PC-3 (cell line): ENCODE data around the gene SLC25A18. TPM values are rescaled to one million over a fixed set of nuclear protein-coding genes. Genes with fewer than 3 reads are reported as not detected.
A peak's percentile ranks its signal among the peaks of the same experiment; 100 is the strongest.

Experiments used
- ATAC-seq: fragments of 200-7000 bp; cut with Tn5 transposase; 2 replicates; pipeline ENCODE4 v1.9.1; 2020; ENCODE audit warnings: mild to moderate bottlenecking, moderate library complexity
- BruUV-seq: library from RNA; stranded (reverse); fragments of 400-500 nt; replicated peaks from 2 replicates; lab custom pipeline; 2021; lab: Mats Ljungman, UMichigan
- CTCF ChIA-PET: fragments of 300-600 bp; sonication (Branson Sonifier 250); formaldehyde crosslinking; loops from one replicate; lab custom pipeline; 2022; ENCODE audit warnings: antibody characterized with exemption; lab: Charles Lee
- POLR2A ChIA-PET: fragments of 300-600 bp; sonication (Branson Sonifier 250); formaldehyde crosslinking; loops from one replicate; lab custom pipeline; 2022; ENCODE audit warnings: antibody characterized with exemption; ENCODE audit not compliant: unreplicated experiment; lab: Charles Lee
- DNase-seq: peaks from one replicate; pipeline ENCODE4 v3.0.0-alpha.2; 2015
- H2AFZ ChIP-seq: fragments of 300-600 bp; sonication (generic); 2 replicates; pipeline ENCODE4 v1.6.0; 2016; ENCODE audit warnings: antibody characterized with exemption, low read length
- H3F3A ChIP-seq: fragments of 300-600 bp; sonication (generic); one replicate; pipeline ENCODE4 v1.6.0; 2017; ENCODE audit warnings: antibody characterized with exemption, low read length, control low read depth, mild to moderate bottlenecking; ENCODE audit not compliant: unreplicated experiment
- H3K27ac ChIP-seq: fragments of 300-600 bp; sonication (generic); 2 replicates; pipeline ENCODE4 v1.5.1; 2016; ENCODE audit warnings: mild to moderate bottlenecking, low read length
- H3K27me3 ChIP-seq: fragments of 300-600 bp; sonication (generic); 2 replicates; pipeline ENCODE4 v1.6.1; 2016; ENCODE audit warnings: low read length, mixed read lengths
- H3K36me3 ChIP-seq: fragments of 300-600 bp; sonication (generic); 2 replicates; pipeline ENCODE4 v1.6.1; 2016; ENCODE audit warnings: low read depth, mixed run types, low read length, mixed read lengths
- H3K4me1 ChIP-seq: fragments of 300-600 bp; sonication (generic); 2 replicates; pipeline ENCODE4 v1.5.1; 2016; ENCODE audit warnings: low read length; ENCODE audit not compliant: insufficient read depth
- H3K4me2 ChIP-seq: fragments of 300-600 bp; sonication (generic); 2 replicates; pipeline ENCODE4 v1.6.0; 2016; ENCODE audit warnings: low read length
- H3K4me3 ChIP-seq: fragments of 300-600 bp; sonication (generic); 2 replicates; pipeline ENCODE4 v1.5.1; 2016; ENCODE audit warnings: mild to moderate bottlenecking, low read length, mixed read lengths
- H3K79me2 ChIP-seq: fragments of 300-600 bp; sonication (generic); 2 replicates; pipeline ENCODE4 v1.6.1; 2017; ENCODE audit warnings: low read length, mixed read lengths
- H3K9ac ChIP-seq: fragments of 300-600 bp; sonication (generic); 2 replicates; pipeline ENCODE4 v1.6.0; 2016; ENCODE audit warnings: mild to moderate bottlenecking, low read length
- H3K9me2 ChIP-seq: fragments of 300-600 bp; sonication (generic); replicated peaks from 2 replicates; pipeline ENCODE4 v1.6.1; 2016; ENCODE audit warnings: mixed run types, low read length, mixed read lengths
- H3K9me3 ChIP-seq: fragments of 300-600 bp; sonication (generic); 2 replicates; pipeline ENCODE4 v1.6.1; 2016; ENCODE audit warnings: low read length, mixed read lengths
- H4K20me1 ChIP-seq: fragments of 300-600 bp; sonication (generic); 2 replicates; pipeline ENCODE4 v1.6.1; 2016; ENCODE audit warnings: low read length, mixed read lengths
- CTCF ChIP-seq: fragments of 300-600 bp; sonication (generic); conservative IDR thresholded peaks from 2 replicates; pipeline ENCODE4 v1.5.1; 2017; ENCODE audit warnings: antibody characterized with exemption, low read depth, mild to moderate bottlenecking, low read length
- EZH2 ChIP-seq: fragments of 300-600 bp; sonication (generic); IDR thresholded peaks from one replicate; pipeline ENCODE4 v1.6.1; 2017; ENCODE audit warnings: antibody characterized with exemption, mild to moderate bottlenecking, low read length; ENCODE audit not compliant: unreplicated experiment
- EZH2phosphoT487 ChIP-seq: fragments of 300-600 bp; sonication (generic); IDR thresholded peaks from 2 replicates; pipeline ENCODE4 v1.6.1; 2018; ENCODE audit warnings: mild to moderate bottlenecking, antibody characterized with exemption, low read length, borderline replicate concordance
- intact Hi-C: fragments of 100-400 bp; cut with micrococcal nuclease; formaldehyde crosslinking; loops from 2 replicates; pipeline ENCODE4 v1.9.0; 2023
- total RNA-seq: library from RNA; depleted of rRNA; stranded (reverse); fragments of >200 nt; gene quantifications from 2 replicates; pipeline ENCODE4 v1.2.3, GENCODE V29; 2014

The SLC25A18 gene
- total RNA-seq, 1 experiment from 2014 or later = 0.22 TPM

GRCh38 chr22:17570851-17571631 lies 7.7 kb downstream of the SLC25A18 start:
- H3K27me3 ChIP-seq = no peaks in the 10 kb centered on the region
- no peaks in the 10 kb centered on the region for H3K79me2 ChIP-seq
- DNase-seq (no peak), ATAC-seq (no peak)
- no peaks in the 10 kb centered on the region for H3F3A ChIP-seq
- no peak overlapping the region for H3K9ac ChIP-seq
- ChIA-PET POLR2A (no interaction called here), CTCF (no interaction called here)
- peaks cover 16% of the 10 kb centered on the region; the same call in 1 of the 2 replicates for H3K4me1 ChIP-seq
- intact Hi-C loops = no loop called here
- H3K4me3 ChIP-seq = no peak overlapping the region
- H2AFZ ChIP-seq = no peak overlapping the region
- no TSS peak for BruUV-seq
- H3K36me3 ChIP-seq = no peaks in the 10 kb centered on the region
- no peak overlapping the region for H3K4me2 ChIP-seq
- H3K9me2 ChIP-seq = no peaks in the 10 kb centered on the region
- no peak for TF ChIP-seq EZH2
- no peak for TF ChIP-seq EZH2phosphoT487
- no peak for TF ChIP-seq CTCF
- no peaks in the 10 kb centered on the region for H4K20me1 ChIP-seq
- no peak overlapping the region for H3K27ac ChIP-seq
- no peaks in the 10 kb centered on the region for H3K9me3 ChIP-seq

GRCh38 chr22:17575151-17575550 lies 11.9 kb downstream of the SLC25A18 start:
- ChIA-PET CTCF (no interaction called here), POLR2A (no interaction called here)
- intact Hi-C loops = no loop called here
- no peaks in the 10 kb centered on the region for H3K9me3 ChIP-seq
- no peaks in the 10 kb centered on the region for H4K20me1 ChIP-seq
- no peak for DNase-seq
- no peaks in the 10 kb centered on the region for H3K36me3 ChIP-seq
- no peak overlapping the region for H3K4me2 ChIP-seq
- no peaks in the 10 kb centered on the region for H3K9me2 ChIP-seq
- TF ChIP-seq CTCF = no peak
- TF ChIP-seq EZH2 = no peak
- no peak for TF ChIP-seq EZH2phosphoT487
- H3K4me1 ChIP-seq = peaks cover 17% of the 10 kb centered on the region; the same call in 1 of the 2 replicates
- H3K27ac ChIP-seq = no peak overlapping the region
- no peaks in the 10 kb centered on the region for H3K27me3 ChIP-seq
- ATAC-seq = no peak
- H3F3A ChIP-seq = no peaks in the 10 kb centered on the region
- no TSS peak for BruUV-seq
- H2AFZ ChIP-seq = no peak overlapping the region
- no peaks in the 10 kb centered on the region for H3K79me2 ChIP-seq
- H3K4me3 ChIP-seq = no peak overlapping the region
- no peak overlapping the region for H3K9ac ChIP-seq

- ATAC-seq (no peak), DNase-seq (no peak)
- no TSS peak for BruUV-seq
- H3K9ac ChIP-seq = 0 out of 2 replicates have a peak overlapping the region, but pooled peaks have one; percentile 15
- no peaks in the 10 kb centered on the region for H3K27me3 ChIP-seq
- peak overlapping the region; percentile 56 for H3K27ac ChIP-seq
- no peaks in the 10 kb centered on the region for H3K9me3 ChIP-seq
- no peaks in the 10 kb centered on the region for H3K79me2 ChIP-seq
- no peaks in the 10 kb centered on the region for H4K20me1 ChIP-seq
- H3K4me2 ChIP-seq = no peak overlapping the region
- H3K4me1 ChIP-seq = peaks cover 15% of the 10 kb centered on the region; the same call in 1 of the 2 replicates
- H3K4me3 ChIP-seq = no peak overlapping the region
- CTCF ChIA-PET = no interaction called here
- no peaks in the 10 kb centered on the region for H3F3A ChIP-seq
- TF ChIP-seq EZH2phosphoT487 = no peak
- TF ChIP-seq CTCF = no peak
- TF ChIP-seq EZH2 = no peak
- no peaks in the 10 kb centered on the region for H3K9me2 ChIP-seq
- POLR2A ChIA-PET = no interaction called here
- no peak overlapping the region for H2AFZ ChIP-seq
- intact Hi-C loops = no loop called here
- no peaks in the 10 kb centered on the region for H3K36me3 ChIP-seq
Observed at GRCh38 chr22:17575681-17576080, 12.4 kb downstream of the SLC25A18 start.
